HEK293 (cell line): ENCODE results near the gene PEPD.

Source experiments
- CTCF ChIA-PET: fragments of 350-600 bp; formaldehyde crosslinking; extraction: SDS; loops from one replicate; lab custom pipeline; 2021; ENCODE audit warnings: antibody characterized with exemption; lab: Yijun Ruan, JAX
- POLR2A ChIA-PET: fragments of 300-600 bp; formaldehyde crosslinking; extraction: SDS; loops from one replicate; lab custom pipeline; 2020; ENCODE audit warnings: antibody characterized with exemption, inconsistent platforms; lab: Yijun Ruan, JAX
- H3K27ac ChIP-seq: fragments of 200-500 bp; sonication (Bioruptor generic); 2 replicates; pipeline ENCODE4 v1.5.1; 2014; ENCODE audit warnings: low read depth, low read length, control low read depth, inconsistent platforms; ENCODE audit errors: extremely low read depth
- H3K36me3 ChIP-seq, 2 experiments: fragments of 200-500 bp in 1 of 2; sonication (Bioruptor generic) in 1 of 2; 1 replicate in 1 of 2; 2 replicates in 1 of 2; pipeline ENCODE4 v1.5.1; 2014 to 2017; ENCODE audit warnings: inconsistent platforms in 2 of 2, low read length in 2 of 2; ENCODE audit not compliant: control insufficient read depth in 2 of 2, insufficient read depth in 1 of 2
- H3K4me1 ChIP-seq: fragments of 200-500 bp; sonication (Bioruptor generic); 2 replicates; pipeline ENCODE4 v1.5.1; 2014; ENCODE audit warnings: mild to moderate bottlenecking, low read length, inconsistent platforms; ENCODE audit not compliant: control insufficient read depth, insufficient read depth
- H3K4me3 ChIP-seq: 2 replicates; pipeline ENCODE4 v1.5.1; 2011; ENCODE audit warnings: low read depth, mild to moderate bottlenecking, control low read depth, low read length, moderate library complexity
- H3K9me3 ChIP-seq: fragments of 200-500 bp; sonication (Bioruptor generic); 2 replicates; pipeline ENCODE4 v1.5.1; 2014; ENCODE audit warnings: low read depth, low read length, inconsistent platforms; ENCODE audit not compliant: control insufficient read depth, insufficient read depth
- HOXD13 ChIP-seq: sonication (generic); formaldehyde crosslinking; IDR thresholded peaks from 2 replicates; pipeline ENCODE4 v1.8.0; 2022; ENCODE audit warnings: missing genetic modification reagents, borderline replicate concordance
- KLF7 ChIP-seq: fragments of 450-650 bp; formaldehyde crosslinking; IDR thresholded peaks from 2 replicates; pipeline ENCODE4 v1.5.1; 2016; ENCODE audit warnings: missing biosample characterization, missing genetic modification characterization, borderline replicate concordance
- ZBTB21 ChIP-seq: fragments of 450-650 bp; formaldehyde crosslinking; IDR thresholded peaks from 2 replicates; pipeline ENCODE4 v1.5.1; 2017; ENCODE audit warnings: missing biosample characterization, missing genetic modification characterization
- ZBTB26 ChIP-seq: fragments of 450-650 bp; formaldehyde crosslinking; optimal IDR thresholded peaks from 2 replicates; pipeline ENCODE3; 2016; ENCODE audit warnings: missing biosample characterization, mild to moderate bottlenecking, missing genetic modification characterization
- ZBTB49 ChIP-seq: fragments of 450-650 bp; formaldehyde crosslinking; IDR thresholded peaks from 2 replicates; pipeline ENCODE4 v1.5.1; 2016; ENCODE audit warnings: missing biosample characterization, missing genetic modification characterization, low read depth
- ZBTB6 ChIP-seq: fragments of 450-650 bp; formaldehyde crosslinking; IDR thresholded peaks from 2 replicates; pipeline ENCODE4 v1.5.1; 2017; ENCODE audit warnings: missing biosample characterization, missing genetic modification characterization
- ZFP69B ChIP-seq: fragments of 450-650 bp; formaldehyde crosslinking; IDR thresholded peaks from 2 replicates; pipeline ENCODE4 v1.5.1; 2016; ENCODE audit warnings: missing biosample characterization, missing genetic modification characterization
- ZNF140 ChIP-seq: fragments of 450-650 bp; formaldehyde crosslinking; IDR thresholded peaks from 2 replicates; pipeline ENCODE4 v1.5.1; 2016; ENCODE audit warnings: missing biosample characterization, missing genetic modification characterization
- ZNF146 ChIP-seq: fragments of 450-650 bp; formaldehyde crosslinking; IDR thresholded peaks from 2 replicates; pipeline ENCODE4 v1.5.1; 2016; ENCODE audit warnings: missing biosample characterization, missing genetic modification characterization
- ZNF280C ChIP-seq: fragments of 450-650 bp; formaldehyde crosslinking; IDR thresholded peaks from 2 replicates; pipeline ENCODE4 v1.5.1; 2016; ENCODE audit warnings: missing biosample characterization, missing genetic modification characterization
- ZNF302 ChIP-seq: fragments of 450-650 bp; formaldehyde crosslinking; IDR thresholded peaks from 2 replicates; pipeline ENCODE4 v1.5.1; 2016; ENCODE audit warnings: missing biosample characterization, missing genetic modification characterization, low read depth
- ZNF518A ChIP-seq: fragments of 450-650 bp; formaldehyde crosslinking; conservative IDR thresholded peaks from 2 replicates; pipeline ENCODE4 v1.5.1; 2016; ENCODE audit warnings: low read depth, missing biosample characterization, missing genetic modification characterization
- ZNF629 ChIP-seq: fragments of 450-650 bp; formaldehyde crosslinking; IDR thresholded peaks from 2 replicates; pipeline ENCODE4 v1.5.1; 2017; ENCODE audit warnings: missing biosample characterization, missing genetic modification characterization
- ZNF704 ChIP-seq: fragments of 450-650 bp; formaldehyde crosslinking; IDR thresholded peaks from 2 replicates; pipeline ENCODE4 v1.5.1; 2016; ENCODE audit warnings: missing biosample characterization, missing genetic modification characterization

Gene PEPD

GRCh38 chr19:33498391-33499000 is 23.1 kb downstream of the PEPD start:
- Histone ChIP-seq H3K27ac (no peak overlapping the region), H3K9me3 (no peaks in the 10 kb centered on the region), H3K4me1 (no peaks in the 10 kb centered on the region), H3K4me3 (no peak overlapping the region), H3K36me3 (peaks cover 0 to 26% of the 10 kb centered on the region in 2 experiments; a peak in 2 of 3 replicates)
- ChIA-PET CTCF (interaction anchor here (0.6 to 1.2 kb wide), 3 partner anchors 68 to 91 kb away, joined by 3 to 4 read pairs (median 4); no protein-coding TSS in a partner anchor), POLR2A (interaction anchor here (1.0 kb wide), 1 partner anchor 12 kb away, joined by 3 read pairs; no protein-coding TSS in a partner anchor)
- no peak for TF ChIP-seq ZNF704 (tag by site-specific recombination)
- peak; percentile 56; the same call in 1 of the 2 replicates for TF ChIP-seq ZBTB6

- ChIA-PET CTCF (interaction anchor here (0.7 to 1.2 kb wide), 2 partner anchors 67 to 70 kb away, joined by 4 read pairs; no protein-coding TSS in a partner anchor), POLR2A (interaction anchor here (1.0 kb wide), 1 partner anchor 13 kb away, joined by 3 read pairs; no protein-coding TSS in a partner anchor)
- Histone ChIP-seq H3K9me3 (no peaks in the 10 kb centered on the region), H3K4me1 (no peaks in the 10 kb centered on the region), H3K36me3 (peaks cover 0 to 26% of the 10 kb centered on the region in 2 experiments; a peak in 2 of 3 replicates), H3K4me3 (no peak overlapping the region), H3K27ac (no peak overlapping the region)
- no peak for TF ChIP-seq ZFP69B (tag by site-specific recombination)
Observed at GRCh38 chr19:33497778-33498175, 23.8 kb downstream of the PEPD start.

GRCh38 chr19:33497131-33497777 is 24.3 kb downstream of the PEPD start:
- POLR2A ChIA-PET: interaction anchor here (1.0 kb wide), 1 partner anchor 14 kb away, joined by 3 read pairs; no protein-coding TSS in a partner anchor
- no peaks in the 10 kb centered on the region for H3K4me1 ChIP-seq
- H3K4me3 ChIP-seq: no peak overlapping the region
- no peaks in the 10 kb centered on the region for H3K9me3 ChIP-seq
- CTCF ChIA-PET: interaction anchor here (1.2 kb wide), 1 partner anchor 67 kb away, joined by 4 read pairs; no protein-coding TSS in a partner anchor
- H3K36me3 ChIP-seq: peaks cover 0 to 26% of the 10 kb centered on the region in 2 experiments; a peak in 2 of 3 replicates
- H3K27ac ChIP-seq: no peak overlapping the region
- TF ChIP-seq ZNF302 (tag by site-specific recombination) (no peak), ZBTB26 (no peak), ZNF140 (tag by site-specific recombination) (no peak), ZNF280C (tag by site-specific recombination) (no peak), HOXD13 (CRISPR knock-in tag) (no peak), ZBTB21 (tag by site-specific recombination) (no peak), KLF7 (no peak), ZBTB49 (tag by site-specific recombination) (no peak), ZNF629 (tag by site-specific recombination) (no peak), ZNF518A (tag by site-specific recombination) (no peak), ZNF146 (tag by site-specific recombination) (no peak)
